ENCODE results near the gene PLEKHM1. TPM values are rescaled to one million over a fixed set of nuclear protein-coding genes. Genes with fewer than 3 reads are reported as not detected.

Gene PLEKHM1
- total and polyA plus RNA-seq, 2 of the 4 experiments (the other 2 are of a cell fraction) = 4.7 to 16.4 TPM

- Histone ChIP-seq H3K14ac (replicated peaks; ENCODE audit: low read depth, low read length) (no peak overlapping the region), H2BK120ac (ENCODE audit: low read depth, low read length) (no peak overlapping the region), H3K27ac (ENCODE audit: insufficient read depth, low read length) (no peak overlapping the region), H2BK15ac (ENCODE audit: low read depth, low read length) (no peak overlapping the region), H2BK20ac (ENCODE audit: low read depth, low read length) (no peak overlapping the region), H2BK5ac (ENCODE audit: low read depth, low read length, poor library complexity, severe bottlenecking) (no peak overlapping the region), H4K91ac (ENCODE audit: insufficient read depth, low read depth, low read length) (no peak overlapping the region), H3K36me3 (ENCODE audit: control insufficient read depth, insufficient read depth, low read length) (peaks cover 22% of the 10 kb centered on the region), H3K9me1 (ENCODE audit: insufficient read depth, low read length) (no peaks in the 10 kb centered on the region; the same call in 1 of the 2 replicates), H3K56ac (ENCODE audit: extremely low read depth, insufficient read depth, low read length) (no peak overlapping the region), H3K4ac (ENCODE audit: low read depth, low read length) (no peak overlapping the region), H3K9me3 (ENCODE audit: control insufficient read depth, insufficient read depth, low read length) (no peaks in the 10 kb centered on the region), H4K20me1 (ENCODE audit: insufficient read depth, low read length) (peaks cover 4% of the 10 kb centered on the region; the same call in 1 of the 2 replicates), H3K18ac (ENCODE audit: low read depth, low read length) (no peak overlapping the region), H3K23ac (ENCODE audit: low read depth, low read length) (no peak overlapping the region), H3K79me1 (ENCODE audit: low read depth in 1 of 2, low read length in 2 of 2) (no peaks in the 10 kb centered on the region), H2AK5ac (ENCODE audit: low read depth, low read length) (no peak overlapping the region), H3K4me1 (ENCODE audit: control insufficient read depth, insufficient read depth, low read length) (peaks cover 6% of the 10 kb centered on the region; the same call in 1 of the 2 replicates), H3K4me3 (ENCODE audit: insufficient read depth, low read depth, low read length) (no peak overlapping the region), H4K8ac (ENCODE audit: low read depth in 2 of 2, low read length in 2 of 2) (no peak overlapping the region), H3K9ac (ENCODE audit: low read depth, low read length) (no peak overlapping the region), H3K4me2 (ENCODE audit: low read depth, low read length) (no peak overlapping the region), H2AK9ac (replicated peaks; ENCODE audit: low read depth, low read length, poor library complexity) (no peak overlapping the region), H2AFZ (replicated peaks; ENCODE audit: low read length, poor library complexity) (no peak overlapping the region), H4K5ac (ENCODE audit: low read depth, low read length) (no peak overlapping the region), H3K27me3 (ENCODE audit: control insufficient read depth, insufficient read depth, low read length) (peaks cover 19% of the 10 kb centered on the region)
- no TSS peak for BruUV-seq (replicated peaks)
- TF ChIP-seq ELK1 (IDR thresholded peaks at IDR 0.05; ENCODE audit: borderline replicate concordance, low read depth, low read length) (no peak), NFE2L2 (IDR thresholded peaks at IDR 0.05; ENCODE audit: low read depth, low read length) (no peak), MAFK (IDR thresholded peaks at IDR 0.05; ENCODE audit: low read depth, low read length) (no peak), CEBPB (IDR thresholded peaks at IDR 0.05; ENCODE audit: low read depth, low read length) (no peak), MAZ (IDR thresholded peaks at IDR 0.05; ENCODE audit: borderline replicate concordance, low read depth, low read length) (no peak), RFX5 (IDR thresholded peaks at IDR 0.05; ENCODE audit: low read depth, low read length) (no peak), RCOR1 (IDR thresholded peaks at IDR 0.05; ENCODE audit: insufficient replicate concordance, low read length) (no peak), MXI1 (IDR thresholded peaks at IDR 0.05; ENCODE audit: borderline replicate concordance, low read depth, low read length) (no peak)
- TF ChIP-seq, protein P1, sequence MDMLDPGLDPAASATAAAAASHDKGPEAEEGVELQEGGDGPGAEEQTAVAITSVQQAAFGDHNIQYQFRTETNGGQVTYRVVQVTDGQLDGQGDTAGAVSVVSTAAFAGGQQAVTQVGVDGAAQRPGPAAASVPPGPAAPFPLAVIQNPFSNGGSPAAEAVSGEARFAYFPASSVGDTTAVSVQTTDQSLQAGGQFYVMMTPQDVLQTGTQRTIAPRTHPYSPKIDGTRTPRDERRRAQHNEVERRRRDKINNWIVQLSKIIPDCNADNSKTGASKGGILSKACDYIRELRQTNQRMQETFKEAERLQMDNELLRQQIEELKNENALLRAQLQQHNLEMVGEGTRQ (IDR thresholded peaks at IDR 0.05; ENCODE audit: low read depth, low read length) = no peak
- dilution Hi-C loops (cut with HindIII; ENCODE audit: low sequenced_read_pairs, unreplicated experiment) (no loop called here), in situ Hi-C loops (cut with MboI; ENCODE audit: low sequenced_read_pairs) (no loop called here), intact Hi-C loops (cut with micrococcal nuclease) (no loop called here)
- CTCF ChIA-PET = no interaction called here
- no CpG with 5 or more reads among the region's 5 CpGs for WGBS, 2 experiments (ENCODE audit: extremely low coverage in 2 of 2, insufficient read length in 1 of 2)
- DNase-seq (no peak), ATAC-seq (ENCODE audit: low read depth) (no peak)
- POLR2A ChIA-PET (ENCODE audit: unreplicated experiment) = no interaction called here
These were observed 55.0 kb downstream of the PLEKHM1 start for GRCh38 chr17:45435481-45435880.
